Mucosa of descending colon (tissue), 3 donors: ENCODE measurements around the gene ENPP3. TPM values are rescaled to one million over a fixed set of nuclear protein-coding genes. Genes with fewer than 3 reads are reported as not detected.

ENCODE experiments used
- ATAC-seq: fragments of 200-7000 bp; cut with Tn5 transposase; one replicate; pipeline ENCODE4 v1.9.1; 2020; ENCODE audit warnings: mild to moderate bottlenecking, moderate library complexity
- DNase-seq, 3 donors: peaks; one replicate each; pipeline ENCODE4 v3.0.0-alpha.2; 2020
- H3K36me3 ChIP-seq: fragments of 200-600 bp; one replicate; pipeline ENCODE4 v1.8.0; 2021; ENCODE audit warnings: low read depth, mild to moderate bottlenecking
- H3K4me1 ChIP-seq: fragments of 200-600 bp; one replicate; pipeline ENCODE4 v1.8.0; 2021; ENCODE audit warnings: low read depth, mild to moderate bottlenecking
- H3K4me3 ChIP-seq: fragments of 200-600 bp; one replicate; pipeline ENCODE4 v1.8.0; 2021; ENCODE audit warnings: mild to moderate bottlenecking
- H3K9me3 ChIP-seq: fragments of 200-600 bp; one replicate; pipeline ENCODE4 v1.8.0; 2021; ENCODE audit warnings: mild to moderate bottlenecking
- CTCF ChIP-seq: fragments of 200-600 bp; IDR thresholded peaks from one replicate; pipeline ENCODE4 v1.8.0; 2022; ENCODE audit warnings: antibody characterized with exemption, mild to moderate bottlenecking
- intact Hi-C, 2 donors: fragments of 100-400 bp; cut with DNase I in 1 of 2; cut with micrococcal nuclease in 1 of 2; formaldehyde crosslinking; loops; one replicate each; pipeline versions ENCODE4 v1.11.0 to v1.11.1; 2022; cut with DNase I, micrococcal nuclease
- total RNA-seq, 3 donors: library from RNA; stranded (reverse); fragmentation: NEBNext Ultra II Directional in 2 of 3; extraction: Animal tissue kit (Norgen Biotek cat#: 25700) in 2 of 3; gene quantifications; one replicate each; pipeline versions ENCODE4 v1.2.1 to v1.2.4, GENCODE V29; 2021 to 2023
- donor health status: DM: no; HTN: no; CAD: no; lungs with moderate emphysema.
- donor health status: DM: no; HTN: no; CAD: no.
- donor health status: DM: no; HTN: yes; CAD: no.

Gene ENPP3
- total RNA-seq, 3 donors from 2014 or later = 6.6 to 22.8 (median 19.5) TPM

- DNase-seq = no peak
- peaks cover 25% of the 10 kb centered on the region for H3K36me3 ChIP-seq
Measured at GRCh38 chr6:131597446-131597845, 39.7 kb upstream of the ENPP3 start.

DNA sequence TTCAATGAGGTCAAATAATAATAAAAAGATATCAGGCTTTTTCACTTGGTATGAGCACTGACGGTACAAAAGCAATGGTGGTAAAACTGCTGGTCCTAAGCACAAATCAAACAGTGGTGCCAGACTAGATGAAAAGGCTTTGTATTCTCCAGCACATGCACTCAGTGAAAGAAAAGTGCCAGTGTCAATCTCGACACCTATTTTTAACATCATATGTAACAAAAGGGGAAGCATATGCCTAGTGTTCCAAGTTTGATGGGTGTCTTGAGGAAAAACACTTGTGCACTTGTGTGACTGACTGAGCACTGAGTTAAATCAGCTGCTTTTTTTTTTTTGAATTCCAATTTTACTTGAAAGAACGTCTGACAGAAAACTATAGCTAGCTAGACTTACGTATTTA is 36.4 kb upstream of the ENPP3 start:
- intact Hi-C loops = no loop called here
- no peaks in the 10 kb centered on the region for H3K4me1 ChIP-seq
- ATAC-seq (no peak), DNase-seq (no peak)
- H3K9me3 ChIP-seq = no peaks in the 10 kb centered on the region
- no peak overlapping the region for H3K4me3 ChIP-seq
- TF ChIP-seq CTCF = no peak
- H3K36me3 ChIP-seq = peaks cover 26% of the 10 kb centered on the region

More at GRCh38 chr6:131597446-131597845, 39.7 kb upstream of the ENPP3 start:
- no peak for TF ChIP-seq CTCF
- H3K9me3 ChIP-seq = no peaks in the 10 kb centered on the region
- intact Hi-C loops = no loop called here
- no peak for ATAC-seq
- no peaks in the 10 kb centered on the region for H3K4me1 ChIP-seq
- no peak overlapping the region for H3K4me3 ChIP-seq

GRCh38 chr6:131602781-131603312 is 34.3 kb upstream of the ENPP3 start:
- intact Hi-C loops = no loop called here
- H3K4me3 ChIP-seq = no peak overlapping the region
- TF ChIP-seq CTCF = no peak
- peaks cover 26% of the 10 kb centered on the region for H3K36me3 ChIP-seq
- H3K4me1 ChIP-seq = no peaks in the 10 kb centered on the region
- H3K9me3 ChIP-seq = no peaks in the 10 kb centered on the region
- no peak for ATAC-seq
- no peak for DNase-seq

- H3K4me3 ChIP-seq = no peak overlapping the region
- TF ChIP-seq CTCF = no peak
- peaks cover 4% of the 10 kb centered on the region for H3K36me3 ChIP-seq
- intact Hi-C loops = no loop called here
- ATAC-seq (no peak), DNase-seq (no peak)
- no peaks in the 10 kb centered on the region for H3K9me3 ChIP-seq
- H3K4me1 ChIP-seq = no peaks in the 10 kb centered on the region
Measured at GRCh38 chr6:131613296-131613925, 23.7 kb upstream of the ENPP3 start.

- Histone ChIP-seq H3K9me3 (no peaks in the 10 kb centered on the region), H3K4me3 (no peak overlapping the region), H3K36me3 (peaks cover 3% of the 10 kb centered on the region), H3K4me1 (no peaks in the 10 kb centered on the region)
- intact Hi-C loops = no loop called here
- DNase-seq = no peak
- ATAC-seq = no peak
- TF ChIP-seq CTCF = no peak
Measured at GRCh38 chr6:131615275-131615674, 21.8 kb upstream of the ENPP3 start.
